ENCODE data around the gene CD22. TPM values are rescaled to one million over a fixed set of nuclear protein-coding genes. Genes with fewer than 3 reads are reported as not detected.

Gene CD22
- total and polyA plus RNA-seq, 10 of the 15 experiments (the other 5 are each of a cell fraction or from before 2014, with no cell fraction given): 23.0 to 344 (median 181) TPM

GRCh38 chr19:35345671-35346111 is 16.7 kb downstream of the CD22 start (continued):
- TF ChIP-seq WRNIP1 (IDR thresholded peaks at IDR 0.05; ENCODE audit: borderline replicate concordance, low read depth, low read length) (no peak), CBX5 (IDR thresholded peaks at IDR 0.05; ENCODE audit: low read depth) (no peak)

DNA sequence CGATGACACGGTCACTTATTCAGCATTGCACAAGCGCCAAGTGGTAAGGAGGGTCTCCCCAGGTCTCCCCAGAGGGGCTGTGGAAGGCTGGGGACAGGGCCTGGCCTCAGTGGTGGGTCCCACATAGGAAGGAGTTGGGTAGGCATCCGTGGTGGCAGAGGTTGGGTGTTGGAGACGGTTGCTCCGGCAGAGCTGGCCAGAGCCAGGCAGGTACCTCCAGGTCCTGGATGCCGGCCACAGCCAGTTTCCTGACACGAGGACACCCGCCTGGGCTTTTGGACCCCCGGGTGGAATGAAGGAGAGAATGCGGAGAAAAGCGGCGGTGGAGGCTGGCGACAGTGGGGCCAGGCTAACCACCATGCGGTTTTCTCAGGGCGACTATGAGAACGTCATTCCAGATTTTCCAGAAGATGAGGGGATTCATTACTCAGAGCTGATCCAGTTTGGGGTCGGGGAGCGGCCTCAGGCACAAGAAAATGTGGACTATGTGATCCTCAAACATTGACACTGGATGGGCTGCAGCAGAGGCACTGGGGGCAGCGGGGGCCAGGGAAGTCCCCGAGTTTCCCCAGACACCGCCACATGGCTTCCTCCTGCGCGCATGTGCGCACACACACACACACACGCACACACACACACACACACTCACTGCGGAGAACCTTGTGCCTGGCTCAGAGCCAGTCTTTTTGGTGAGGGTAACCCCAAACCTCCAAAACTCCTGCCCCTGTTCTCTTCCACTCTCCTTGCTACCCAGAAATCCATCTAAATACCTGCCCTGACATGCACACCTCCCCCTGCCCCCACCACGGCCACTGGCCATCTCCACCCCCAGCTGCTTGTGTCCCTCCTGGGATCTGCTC is 17.4 kb downstream of the CD22 start:
- BruUV-seq (replicated peaks): TSS peak; percentile 72
- Histone ChIP-seq H4K20me1 (ENCODE audit: control insufficient read depth, insufficient read depth) (no peaks in the 10 kb centered on the region), H3K27ac (ENCODE audit: control insufficient read depth, insufficient read depth) (peak overlapping the region; percentile 97), H3K4me2 (ENCODE audit: control insufficient read depth, insufficient read depth) (peak overlapping the region; percentile 3), H3K27me3 (replicated peaks in 1 of 2; ENCODE audit: control insufficient read depth in 2 of 2, insufficient read depth in 2 of 2, low read length in 1 of 2) (no peaks in the 10 kb centered on the region), H3K9me3 (replicated peaks; ENCODE audit: control insufficient read depth, insufficient read depth, low read length) (no peaks in the 10 kb centered on the region), H3K9ac (ENCODE audit: control insufficient read depth, insufficient read depth, low read length) (peak overlapping the region; percentile 37), H3K4me3 (peak overlapping the region; percentile 15; the same call in 1 of the 2 replicates), H2AFZ (ENCODE audit: control insufficient read depth, low read depth, low read length) (peak overlapping the region; percentile 59), H3K79me2 (ENCODE audit: control insufficient read depth, insufficient read depth, low read length) (no peaks in the 10 kb centered on the region), H3K36me3 (ENCODE audit: control insufficient read depth in 2 of 2, insufficient read depth in 2 of 2, low read length in 1 of 2) (peaks cover 7 to 14% of the 10 kb centered on the region in 2 experiments), H3K4me1 (ENCODE audit: control insufficient read depth, insufficient read depth, low read length) (peaks cover 55% of the 10 kb centered on the region)
- CTCF ChIA-PET: interaction anchor here (0.7 to 5.8 kb wide), 12 partner anchors 13 to 205 kb away, joined by 3 to 61 read pairs (median 5); no protein-coding TSS in a partner anchor
- intact Hi-C loops (cut with micrococcal nuclease; ENCODE audit: unreplicated experiment): loop anchor here (1.0 to 5.0 kb wide), 5 partner anchors 11 to 251 kb away; partner anchors contain the start of gene USF2
- WGBS (ENCODE audit: insufficient coverage, insufficient replicate concordance, low lambda C conversion rate, missing lambda C conversion rate): 8% methylated on average over 28 of the region's 28 CpGs
- FAIRE-seq: peak; percentile 87
- POLR2A ChIA-PET: interaction anchor here (0.6 to 5.4 kb wide), 15 partner anchors 9 to 707 kb away, joined by 3 to 135 read pairs (median 5); no protein-coding TSS in a partner anchor
- in situ Hi-C loops (cut with MboI): loop anchor here (5.0 kb wide), 1 partner anchor 121 kb away; no protein-coding TSS in a partner anchor
- RAD21 ChIA-PET (ENCODE audit: unreplicated experiment): interaction anchor here (0.7 to 6.2 kb wide), 17 partner anchors 9 to 149 kb away, joined by 3 to 127 read pairs (median 3); partner anchors contain the start of gene CD22
- SMC1A ChIA-PET (ENCODE audit: uncharacterized antibody, unreplicated experiment): interaction anchor here (0.7 to 7.7 kb wide), 16 partner anchors 15 to 163 kb away, joined by 3 to 152 read pairs (median 6); partner anchors contain the start of gene CD22
- DNase-seq (ENCODE audit: low read depth, low spot score): peak; percentile 74
- peak; percentile 67 for ATAC-seq
- TF ChIP-seq RELA (IDR thresholded peaks at IDR 0.05; ENCODE audit: borderline replicate concordance, partially characterized antibody): peak; percentile 99
- TF ChIP-seq KDM1A (IDR thresholded peaks at IDR 0.05; ENCODE audit: borderline replicate concordance): no peak
- TF ChIP-seq POLR2AphosphoS5 (IDR thresholded peaks at IDR 0.05; ENCODE audit: low read length): peak; percentile 57; the same call in 1 of the 2 replicates
- TF ChIP-seq RAD21 (IDR thresholded peaks at IDR 0.05; ENCODE audit: insufficient read depth, low read depth, low read length): no peak
- TF ChIP-seq YBX1 (IDR thresholded peaks at IDR 0.05): no peak
- TF ChIP-seq, protein P1, sequence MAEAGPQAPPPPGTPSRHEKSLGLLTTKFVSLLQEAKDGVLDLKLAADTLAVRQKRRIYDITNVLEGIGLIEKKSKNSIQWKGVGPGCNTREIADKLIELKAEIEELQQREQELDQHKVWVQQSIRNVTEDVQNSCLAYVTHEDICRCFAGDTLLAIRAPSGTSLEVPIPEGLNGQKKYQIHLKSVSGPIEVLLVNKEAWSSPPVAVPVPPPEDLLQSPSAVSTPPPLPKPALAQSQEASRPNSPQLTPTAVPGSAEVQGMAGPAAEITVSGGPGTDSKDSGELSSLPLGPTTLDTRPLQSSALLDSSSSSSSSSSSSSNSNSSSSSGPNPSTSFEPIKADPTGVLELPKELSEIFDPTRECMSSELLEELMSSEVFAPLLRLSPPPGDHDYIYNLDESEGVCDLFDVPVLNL (IDR thresholded peaks at IDR 0.05; ENCODE audit: low read depth, low read length): no peak
- TF ChIP-seq SPI1 (IDR thresholded peaks at IDR 0.05; ENCODE audit: borderline replicate concordance, insufficient read depth, low read depth, low read length): no peak
- TF ChIP-seq MEF2B (IDR thresholded peaks at IDR 0.05; ENCODE audit: partially characterized antibody, poor library complexity, severe bottlenecking): peak; percentile 70
- TF ChIP-seq, protein P2, sequence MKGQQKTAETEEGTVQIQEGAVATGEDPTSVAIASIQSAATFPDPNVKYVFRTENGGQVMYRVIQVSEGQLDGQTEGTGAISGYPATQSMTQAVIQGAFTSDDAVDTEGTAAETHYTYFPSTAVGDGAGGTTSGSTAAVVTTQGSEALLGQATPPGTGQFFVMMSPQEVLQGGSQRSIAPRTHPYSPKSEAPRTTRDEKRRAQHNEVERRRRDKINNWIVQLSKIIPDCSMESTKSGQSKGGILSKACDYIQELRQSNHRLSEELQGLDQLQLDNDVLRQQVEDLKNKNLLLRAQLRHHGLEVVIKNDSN (IDR thresholded peaks at IDR 0.05; ENCODE audit: borderline replicate concordance, extremely low read length, insufficient read depth, low read depth, low read length): no peak
- TF ChIP-seq CBX3 (IDR thresholded peaks at IDR 0.05; ENCODE audit: borderline replicate concordance, low read depth): no peak
- TF ChIP-seq ZSCAN29 (IDR thresholded peaks at IDR 0.05): no peak
- TF ChIP-seq ZNF24 (IDR thresholded peaks at IDR 0.05): no peak
- peak; percentile 96 for TF ChIP-seq IKZF1 (conservative IDR thresholded peaks at IDR 0.05)
- TF ChIP-seq MTA2 (IDR thresholded peaks at IDR 0.05; ENCODE audit: low read depth): peak; percentile 70
- no peak for TF ChIP-seq SMAD5 (IDR thresholded peaks at IDR 0.05; ENCODE audit: low read depth)
- peak; percentile 78 for TF ChIP-seq SP1 (IDR thresholded peaks at IDR 0.05; ENCODE audit: low read depth, low read length)
- TF ChIP-seq YY1 (IDR thresholded peaks at IDR 0.05; ENCODE audit: low read depth, low read length): peak; percentile 50; the same call in 1 of the 2 replicates
- TF ChIP-seq GATAD2B (conservative IDR thresholded peaks at IDR 0.05; ENCODE audit: low read depth): peak; percentile 89
- TF ChIP-seq SIN3A (IDR thresholded peaks at IDR 0.05; ENCODE audit: low read depth, low read length): no peak
